ENCODE measurements around the gene RANGRF.

RANGRF gene

DNA sequence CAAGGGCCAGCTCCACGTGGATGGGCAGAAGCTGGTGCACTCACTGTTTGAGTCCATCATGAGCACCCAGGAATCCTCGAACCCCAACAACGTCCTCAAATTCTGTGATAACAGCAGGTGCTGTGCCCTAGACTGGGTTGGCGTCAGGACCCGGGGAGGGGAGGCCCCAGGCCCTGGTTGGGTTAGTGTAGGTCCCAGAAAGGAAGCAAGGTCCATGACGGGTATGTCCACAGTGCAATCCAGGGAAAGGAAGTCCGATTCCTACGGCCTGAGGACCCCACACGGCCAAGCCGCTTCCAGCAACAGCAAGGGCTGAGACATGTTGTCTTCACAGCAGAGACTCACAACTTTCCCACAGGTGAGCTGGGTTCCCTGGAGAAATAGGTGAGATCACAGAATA, 32.2 kb upstream of the RANGRF start:
- no peak for TF ChIP-seq POLR2AphosphoS5 (IDR thresholded peaks at IDR 0.05; ENCODE audit: low read depth, low read length)
- TF ChIP-seq REST (IDR thresholded peaks at IDR 0.05; ENCODE audit: insufficient read depth in 1 of 2, low read depth in 2 of 2, low read length in 2 of 2), result no peak
- TF ChIP-seq FOXP2 (optimal IDR thresholded peaks at IDR 0.05; ENCODE audit: borderline replicate concordance, extremely low read depth, extremely low read length, insufficient read depth), result no peak
- TF ChIP-seq SIN3A (IDR thresholded peaks at IDR 0.05; ENCODE audit: borderline replicate concordance, insufficient read depth, low read length), result no peak
- TF ChIP-seq TAF1 (IDR thresholded peaks at IDR 0.05; ENCODE audit: borderline replicate concordance, insufficient read depth, low read length), result no peak

DNA sequence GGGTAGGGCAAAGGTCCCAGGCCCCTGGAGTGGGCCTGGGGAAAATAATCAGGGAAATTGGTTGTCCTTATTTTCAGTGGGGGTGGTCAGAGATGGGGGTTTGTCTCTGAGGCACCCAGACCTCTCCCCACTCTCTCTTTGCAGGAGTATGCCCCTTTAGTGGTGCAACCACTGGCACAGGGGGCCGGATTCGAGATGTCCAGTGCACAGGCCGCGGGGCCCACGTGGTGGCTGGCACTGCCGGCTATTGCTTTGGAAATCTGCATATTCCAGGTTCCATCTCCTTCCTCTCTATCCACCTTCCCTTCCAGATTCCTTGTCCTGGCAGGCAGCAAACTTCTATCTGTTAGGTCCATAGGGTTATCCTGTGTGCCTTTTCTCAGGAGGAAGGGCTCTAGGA, 31.8 kb upstream of the RANGRF start:
- TF ChIP-seq TAF1 (IDR thresholded peaks at IDR 0.05; ENCODE audit: borderline replicate concordance, insufficient read depth, low read length) (no peak), SIN3A (IDR thresholded peaks at IDR 0.05; ENCODE audit: borderline replicate concordance, insufficient read depth, low read length) (no peak), REST (IDR thresholded peaks at IDR 0.05; ENCODE audit: insufficient read depth in 1 of 2, low read depth in 2 of 2, low read length in 2 of 2) (no peak), POLR2AphosphoS5 (IDR thresholded peaks at IDR 0.05; ENCODE audit: low read depth, low read length) (no peak), FOXP2 (optimal IDR thresholded peaks at IDR 0.05; ENCODE audit: borderline replicate concordance, extremely low read depth, extremely low read length, insufficient read depth) (no peak)

DNA sequence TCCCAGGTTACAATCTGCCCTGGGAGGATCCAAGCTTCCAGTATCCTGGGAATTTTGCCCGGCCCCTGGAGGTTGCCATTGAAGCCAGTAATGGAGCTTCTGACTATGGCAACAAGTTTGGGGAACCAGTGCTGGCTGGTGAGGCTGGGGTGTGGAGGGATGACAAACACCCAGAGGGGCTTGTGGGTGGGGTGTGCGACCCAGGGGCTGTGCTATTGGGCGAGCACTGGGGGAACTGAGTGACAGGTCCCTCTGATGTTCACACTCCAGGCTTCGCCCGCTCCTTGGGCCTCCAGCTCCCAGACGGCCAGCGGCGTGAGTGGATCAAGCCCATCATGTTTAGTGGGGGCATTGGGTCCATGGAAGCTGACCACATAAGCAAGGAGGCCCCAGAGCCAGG, 30.7 kb upstream of the RANGRF start:
- TF ChIP-seq REST (IDR thresholded peaks at IDR 0.05; ENCODE audit: insufficient read depth in 1 of 2, low read depth in 2 of 2, low read length in 2 of 2) (no peak), SIN3A (IDR thresholded peaks at IDR 0.05; ENCODE audit: borderline replicate concordance, insufficient read depth, low read length) (no peak), POLR2AphosphoS5 (IDR thresholded peaks at IDR 0.05; ENCODE audit: low read depth, low read length) (no peak), FOXP2 (optimal IDR thresholded peaks at IDR 0.05; ENCODE audit: borderline replicate concordance, extremely low read depth, extremely low read length, insufficient read depth) (no peak), TAF1 (IDR thresholded peaks at IDR 0.05; ENCODE audit: borderline replicate concordance, insufficient read depth, low read length) (no peak)

DNA sequence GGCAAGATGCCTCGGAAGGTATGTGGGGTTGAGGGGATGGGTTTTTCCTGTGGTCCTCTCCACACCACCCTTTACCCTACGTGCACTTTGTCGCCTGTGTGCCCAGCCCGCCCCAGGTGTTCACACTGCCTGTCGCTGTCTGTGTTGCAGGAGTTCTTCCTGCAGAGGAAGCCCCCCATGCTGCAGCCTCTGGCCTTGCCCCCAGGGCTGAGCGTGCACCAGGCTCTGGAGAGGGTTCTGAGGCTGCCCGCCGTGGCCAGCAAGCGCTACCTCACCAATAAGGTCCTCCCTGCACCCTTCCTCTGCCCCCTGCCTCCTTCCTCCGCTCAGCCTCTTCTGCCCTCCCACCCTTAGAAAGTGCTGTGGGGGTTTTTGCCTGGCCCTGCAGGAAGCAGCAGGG, 24.1 kb upstream of the RANGRF start:
- TF ChIP-seq TAF1 (IDR thresholded peaks at IDR 0.05; ENCODE audit: borderline replicate concordance, insufficient read depth, low read length) (no peak), REST (IDR thresholded peaks at IDR 0.05; ENCODE audit: insufficient read depth in 1 of 2, low read depth in 2 of 2, low read length in 2 of 2) (no peak), POLR2AphosphoS5 (IDR thresholded peaks at IDR 0.05; ENCODE audit: low read depth, low read length) (no peak), FOXP2 (optimal IDR thresholded peaks at IDR 0.05; ENCODE audit: borderline replicate concordance, extremely low read depth, extremely low read length, insufficient read depth) (no peak), SIN3A (IDR thresholded peaks at IDR 0.05; ENCODE audit: borderline replicate concordance, insufficient read depth, low read length) (no peak)
